PFSK-1 (cell line): ENCODE measurements around the gene HMX1.

Source experiments
- FOXP2 ChIP-seq: optimal IDR thresholded peaks from 2 replicates; pipeline ENCODE3; 2011; ENCODE audit warnings: borderline replicate concordance, control low read depth, inconsistent platforms; ENCODE audit not compliant: insufficient read depth; ENCODE audit errors: extremely low read length, extremely low read depth
- POLR2AphosphoS5 ChIP-seq: IDR thresholded peaks from 2 replicates; pipeline ENCODE4 v1.6.1; 2012; ENCODE audit warnings: low read depth, mild to moderate bottlenecking, control low read depth, low read length, moderate library complexity
- SIN3A ChIP-seq: IDR thresholded peaks from 2 replicates; pipeline ENCODE4 v1.6.1; 2012; ENCODE audit warnings: mild to moderate bottlenecking, low read length, moderate library complexity, borderline replicate concordance; ENCODE audit not compliant: insufficient read depth
- TAF1 ChIP-seq: IDR thresholded peaks from 2 replicates; pipeline ENCODE4 v1.6.1; 2012; ENCODE audit warnings: low read length, control low read depth, borderline replicate concordance; ENCODE audit not compliant: insufficient read depth
- TF ChIP-seq, protein P1 (sequence below), 2 experiments: IDR thresholded peaks; 2 replicates each; pipeline versions ENCODE4 v1.6.1 to v1.8.0; 2011 to 2012; ENCODE audit warnings: low read depth in 2 of 2, low read length in 2 of 2, control low read depth in 1 of 2, inconsistent platforms in 1 of 2, mild to moderate bottlenecking in 1 of 2, moderate library complexity in 1 of 2; ENCODE audit not compliant: insufficient read depth in 1 of 2

HMX1 gene

GRCh38 chr4:8830056-8830455 lies 41.6 kb downstream of the HMX1 start:
- TF ChIP-seq, protein P1, sequence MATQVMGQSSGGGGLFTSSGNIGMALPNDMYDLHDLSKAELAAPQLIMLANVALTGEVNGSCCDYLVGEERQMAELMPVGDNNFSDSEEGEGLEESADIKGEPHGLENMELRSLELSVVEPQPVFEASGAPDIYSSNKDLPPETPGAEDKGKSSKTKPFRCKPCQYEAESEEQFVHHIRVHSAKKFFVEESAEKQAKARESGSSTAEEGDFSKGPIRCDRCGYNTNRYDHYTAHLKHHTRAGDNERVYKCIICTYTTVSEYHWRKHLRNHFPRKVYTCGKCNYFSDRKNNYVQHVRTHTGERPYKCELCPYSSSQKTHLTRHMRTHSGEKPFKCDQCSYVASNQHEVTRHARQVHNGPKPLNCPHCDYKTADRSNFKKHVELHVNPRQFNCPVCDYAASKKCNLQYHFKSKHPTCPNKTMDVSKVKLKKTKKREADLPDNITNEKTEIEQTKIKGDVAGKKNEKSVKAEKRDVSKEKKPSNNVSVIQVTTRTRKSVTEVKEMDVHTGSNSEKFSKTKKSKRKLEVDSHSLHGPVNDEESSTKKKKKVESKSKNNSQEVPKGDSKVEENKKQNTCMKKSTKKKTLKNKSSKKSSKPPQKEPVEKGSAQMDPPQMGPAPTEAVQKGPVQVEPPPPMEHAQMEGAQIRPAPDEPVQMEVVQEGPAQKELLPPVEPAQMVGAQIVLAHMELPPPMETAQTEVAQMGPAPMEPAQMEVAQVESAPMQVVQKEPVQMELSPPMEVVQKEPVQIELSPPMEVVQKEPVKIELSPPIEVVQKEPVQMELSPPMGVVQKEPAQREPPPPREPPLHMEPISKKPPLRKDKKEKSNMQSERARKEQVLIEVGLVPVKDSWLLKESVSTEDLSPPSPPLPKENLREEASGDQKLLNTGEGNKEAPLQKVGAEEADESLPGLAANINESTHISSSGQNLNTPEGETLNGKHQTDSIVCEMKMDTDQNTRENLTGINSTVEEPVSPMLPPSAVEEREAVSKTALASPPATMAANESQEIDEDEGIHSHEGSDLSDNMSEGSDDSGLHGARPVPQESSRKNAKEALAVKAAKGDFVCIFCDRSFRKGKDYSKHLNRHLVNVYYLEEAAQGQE (IDR thresholded peaks at IDR 0.05; ENCODE audit: insufficient read depth in 1 of 2, low read depth in 2 of 2, low read length in 2 of 2) = no peak
- TF ChIP-seq FOXP2 = no peak
- TF ChIP-seq SIN3A = no peak
- TF ChIP-seq POLR2AphosphoS5 = no peak
- no peak for TF ChIP-seq TAF1

DNA sequence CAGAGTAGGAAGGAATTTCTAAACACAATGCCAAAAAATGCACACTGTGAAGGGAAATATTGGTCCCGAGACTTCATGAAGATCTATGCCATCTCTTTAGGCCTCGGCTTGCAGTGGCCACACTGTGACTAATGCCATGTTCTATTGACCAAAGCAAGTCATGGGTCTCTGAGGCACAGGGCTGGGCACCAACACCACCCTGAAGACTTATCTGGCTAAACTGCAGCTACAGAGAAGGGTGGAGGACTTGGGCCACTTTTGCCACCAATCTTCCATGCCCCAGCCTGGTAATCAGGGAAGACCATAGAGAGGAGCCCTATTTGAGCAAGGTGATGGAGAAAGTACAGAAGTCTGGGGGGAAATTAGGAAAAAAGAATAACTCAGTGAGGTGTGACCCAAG lies 42.1 kb downstream of the HMX1 start:
- TF ChIP-seq, protein P1 (IDR thresholded peaks at IDR 0.05; ENCODE audit: insufficient read depth in 1 of 2, low read depth in 2 of 2, low read length in 2 of 2) = no peak
- TF ChIP-seq POLR2AphosphoS5 (no peak), FOXP2 (no peak), SIN3A (no peak), TAF1 (no peak)

GRCh38 chr4:8828869-8829268 lies 42.8 kb downstream of the HMX1 start:
- TF ChIP-seq, protein P1 (IDR thresholded peaks at IDR 0.05; ENCODE audit: insufficient read depth in 1 of 2, low read depth in 2 of 2, low read length in 2 of 2) = no peak
- no peak for TF ChIP-seq SIN3A
- no peak for TF ChIP-seq TAF1
- no peak for TF ChIP-seq FOXP2
- TF ChIP-seq POLR2AphosphoS5 = no peak

- TF ChIP-seq, protein P1 (IDR thresholded peaks at IDR 0.05; ENCODE audit: insufficient read depth in 1 of 2, low read depth in 2 of 2, low read length in 2 of 2) = no peak
- TF ChIP-seq FOXP2 = no peak
- no peak for TF ChIP-seq TAF1
- no peak for TF ChIP-seq SIN3A
- no peak for TF ChIP-seq POLR2AphosphoS5
Measured at GRCh38 chr4:8821151-8821950, 50.3 kb downstream of the HMX1 start.
